Adrenal gland (tissue), 12 donors: ENCODE measurements around the gene FYCO1. TPM values are rescaled to one million over a fixed set of nuclear protein-coding genes. Genes with fewer than 3 reads are reported as not detected.

Experiments
- DNase-seq, 7 donors: peaks; one replicate each; pipeline ENCODE4 v3.0.0-alpha.2; 2019 to 2020
- H3K27ac ChIP-seq, 5 donors: fragments of 200-600 bp; sonication (generic) in 4 of 5; 1 replicate in 3 of 5; 2 replicates in 2 of 5; pipeline versions ENCODE4 v1.5.1 to v1.8.0; 2016 to 2020; ENCODE audit warnings: mild to moderate bottlenecking in 1 of 5
- H3K27me3 ChIP-seq: fragments of 200-600 bp; 2 replicates; pipeline ENCODE4 v1.8.0; 2021
- H3K36me3 ChIP-seq, 2 donors: fragments of 200-600 bp; replicated peaks in 1 of 2; 1 replicate in 1 of 2; 2 replicates in 1 of 2; pipeline versions ENCODE4 v1.5.1 to v1.8.0; 2018 to 2022
- H3K4me1 ChIP-seq, 2 donors: fragments of 200-600 bp; replicated peaks in 1 of 2; 1 replicate in 1 of 2; 2 replicates in 1 of 2; pipeline versions ENCODE4 v1.5.1 to v1.8.0; 2018 to 2021
- H3K4me3 ChIP-seq, 4 donors: fragments of 200-600 bp; sonication (generic) in 3 of 4; one replicate each; pipeline ENCODE4 v1.5.1; 2016 to 2018
- H3K9me3 ChIP-seq, 3 donors: fragments of 200-600 bp; sonication (generic) in 1 of 3; replicated peaks in 1 of 3; 1 replicate in 2 of 3; 2 replicates in 1 of 3; pipeline versions ENCODE4 v1.5.1 to v1.8.0; 2016 to 2021
- CTCF ChIP-seq, 6 experiments: fragments of 450-650 bp in 4 of 6; fragments of 200-600 bp in 2 of 6; sonication (generic) in 1 of 6; IDR thresholded peaks; 1 replicate in 5 of 6; 2 replicates in 1 of 6; pipeline versions ENCODE4 v1.5.1 to v1.8.0; 2016 to 2021; ENCODE audit warnings: antibody characterized with exemption in 6 of 6, mild to moderate bottlenecking in 2 of 6, moderate library complexity in 1 of 6
- POLR2A ChIP-seq, 2 donors: fragments of 450-650 bp; IDR thresholded peaks; one replicate each; pipeline ENCODE4 v1.6.1; 2017; ENCODE audit warnings: antibody characterized with exemption in 2 of 2, mild to moderate bottlenecking in 2 of 2, moderate library complexity in 1 of 2
- WGBS, 4 donors: extraction: QIAGEN DNeasy Blood & Tissue Kit in 2 of 4; methylation state at CpG; one replicate each; pipeline versions ENCODE4 v1.1.5 to v1.1.7; 2013 to 2017; 5-methylcytosine and 5-hydroxymethylcytosine counted together
- intact Hi-C, 2 donors: fragments of 100-400 bp; cut with DNase I; formaldehyde crosslinking; loops; one replicate each; pipeline versions ENCODE4 v1.14.1 to v1.15.0; 2022 to 2023
- polyA plus RNA-seq, 3 donors: library from polyadenylated mRNA; stranded (reverse); fragments of 200-250 nt in 2 of 3; fragments of 350-450 nt in 1 of 3; fragmentation: Illumina TruSeq in 1 of 3; extraction: RNeasy Lipid Tissue Mini Kit (QIAGEN cat#74804) in 1 of 3; gene quantifications; one replicate each; pipeline ENCODE4 v1.2.3, GENCODE V29; 2013 to 2014
- total RNA-seq, 9 donors: library from RNA; depleted of rRNA in 4 of 9; stranded (reverse); fragments of >200 nt in 4 of 9; fragments of 120-200 nt in 1 of 9; fragmentation: NEBNext Ultra II Directional in 1 of 9; extraction: Animal tissue kit (Norgen Biotek cat#: 25700) in 1 of 9; gene quantifications; one replicate each; pipeline versions ENCODE4 v1.1.0 to v1.2.4, GENCODE V29; 2013 to 2023
- donor health status: healthy with polysubstance abuse.
- donor health status: Bipolar disorder and iron deficiency.
- donor health status: DM: yes; HTN: yes; CAD: no.
- donor health status: DM: no; HTN: no; CAD: no.
- donor health status: DM: no; HTN: no; CAD: no.
- donor health status: DM: yes; HTN: yes; CAD: no.

FYCO1 gene
- total and polyA plus RNA-seq, 12 donors = 12.3 to 74.3 (median 29.4) TPM

- no peaks in the 10 kb centered on the region for H3K9me3 ChIP-seq
- H3K27ac ChIP-seq = no peak within 1 kb of the TSS
- WGBS, 4 donors = 82 to 86% (median 85%) methylated on average over 9 of the region's 9 CpGs
- TF ChIP-seq CTCF (IDR thresholded peaks at IDR 0.05) (no peak), POLR2A (IDR thresholded peaks at IDR 0.05) (no peak)
- no peaks in the 10 kb centered on the region for H3K27me3 ChIP-seq
- no peaks in the 10 kb centered on the region for H3K4me1 ChIP-seq
- intact Hi-C loops = no loop called here
- DNase-seq = no peak
- H3K36me3 ChIP-seq = no peaks in the 10 kb centered on the region
- no peak within 1 kb of the TSS for H3K4me3 ChIP-seq
Observed at GRCh38 chr3:45885979-45886705, 109.5 kb downstream of the FYCO1 start, which contains the start of gene CCR9. CCR9 (plus strand) TSS chr3:45886543; CDS start chr3:45894934, 8,391 bp downstream.

GRCh38 chr3:45884368-45885201 is 111.0 kb downstream of the FYCO1 start:
- Histone ChIP-seq H3K27me3 (no peaks in the 10 kb centered on the region), H3K27ac (no peak overlapping the region), H3K4me3 (no peak overlapping the region), H3K9me3 (no peaks in the 10 kb centered on the region), H3K36me3 (no peaks in the 10 kb centered on the region), H3K4me1 (no peaks in the 10 kb centered on the region)
- no peak for TF ChIP-seq CTCF (IDR thresholded peaks at IDR 0.05)
- no peak for TF ChIP-seq POLR2A (IDR thresholded peaks at IDR 0.05)
- WGBS, 4 donors = 79 to 84% (median 83%) methylated on average over 23 of the region's 23 CpGs
- DNase-seq = no peak
- intact Hi-C loops = no loop called here

GRCh38 chr3:45881078-45882022 is 114.3 kb downstream of the FYCO1 start:
- Histone ChIP-seq H3K27ac (no peak overlapping the region), H3K36me3 (no peaks in the 10 kb centered on the region), H3K4me3 (no peak overlapping the region), H3K27me3 (no peaks in the 10 kb centered on the region), H3K9me3 (no peaks in the 10 kb centered on the region), H3K4me1 (no peaks in the 10 kb centered on the region)
- no peak for DNase-seq
- TF ChIP-seq CTCF (IDR thresholded peaks at IDR 0.05) (no peak), POLR2A (IDR thresholded peaks at IDR 0.05) (no peak)
- WGBS, 4 donors = 55 to 62% (median 60%) methylated on average over 8 of the region's 8 CpGs
- intact Hi-C loops = no loop called here

GRCh38 chr3:45880725-45881077 is 114.9 kb downstream of the FYCO1 start:
- 68 to 81% (median 76%) methylated on average over 3 of the region's 3 CpGs for WGBS, 4 donors
- H3K27ac ChIP-seq = no peak overlapping the region
- no peaks in the 10 kb centered on the region for H3K36me3 ChIP-seq
- H3K27me3 ChIP-seq = no peaks in the 10 kb centered on the region
- intact Hi-C loops = no loop called here
- no peak for DNase-seq
- TF ChIP-seq POLR2A (IDR thresholded peaks at IDR 0.05) (no peak), CTCF (IDR thresholded peaks at IDR 0.05) (no peak)
- H3K4me3 ChIP-seq = no peak overlapping the region
- H3K9me3 ChIP-seq = no peaks in the 10 kb centered on the region
- no peaks in the 10 kb centered on the region for H3K4me1 ChIP-seq
